ENCODE data around the gene PCK2.
"Not testable (repeated sequence)": the region's sequence is repeated elsewhere in the genome, so short reads cannot be mapped to it uniquely, and the experiment has no call there.

Gene PCK2

DNA sequence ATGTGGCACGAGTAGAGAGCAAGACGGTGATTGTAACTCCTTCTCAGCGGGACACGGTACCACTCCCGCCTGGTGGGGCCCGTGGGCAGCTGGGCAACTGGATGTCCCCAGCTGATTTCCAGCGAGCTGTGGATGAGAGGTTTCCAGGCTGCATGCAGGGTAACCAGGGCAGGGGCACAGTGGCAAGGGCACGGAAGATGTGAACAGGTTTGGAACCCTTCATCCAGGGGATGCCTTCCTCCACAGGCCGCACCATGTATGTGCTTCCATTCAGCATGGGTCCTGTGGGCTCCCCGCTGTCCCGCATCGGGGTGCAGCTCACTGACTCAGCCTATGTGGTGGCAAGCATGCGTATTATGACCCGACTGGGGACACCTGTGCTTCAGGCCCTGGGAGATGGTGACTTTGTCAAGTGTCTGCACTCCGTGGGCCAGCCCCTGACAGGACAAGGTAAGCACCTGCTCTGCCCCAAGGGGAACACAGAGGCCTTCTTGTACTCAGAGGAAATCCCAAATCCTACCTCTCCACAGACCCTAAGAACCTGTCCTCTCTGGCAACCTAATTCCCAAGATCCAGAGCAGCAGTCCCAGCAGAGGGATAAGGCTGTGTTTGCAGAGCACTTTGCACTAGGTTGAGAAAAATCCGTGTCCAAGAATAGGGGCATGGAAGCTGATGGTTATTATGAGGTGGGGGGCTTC, 4.3 kb downstream of the PCK2 start:
- DNase-seq, result no peak

DNA sequence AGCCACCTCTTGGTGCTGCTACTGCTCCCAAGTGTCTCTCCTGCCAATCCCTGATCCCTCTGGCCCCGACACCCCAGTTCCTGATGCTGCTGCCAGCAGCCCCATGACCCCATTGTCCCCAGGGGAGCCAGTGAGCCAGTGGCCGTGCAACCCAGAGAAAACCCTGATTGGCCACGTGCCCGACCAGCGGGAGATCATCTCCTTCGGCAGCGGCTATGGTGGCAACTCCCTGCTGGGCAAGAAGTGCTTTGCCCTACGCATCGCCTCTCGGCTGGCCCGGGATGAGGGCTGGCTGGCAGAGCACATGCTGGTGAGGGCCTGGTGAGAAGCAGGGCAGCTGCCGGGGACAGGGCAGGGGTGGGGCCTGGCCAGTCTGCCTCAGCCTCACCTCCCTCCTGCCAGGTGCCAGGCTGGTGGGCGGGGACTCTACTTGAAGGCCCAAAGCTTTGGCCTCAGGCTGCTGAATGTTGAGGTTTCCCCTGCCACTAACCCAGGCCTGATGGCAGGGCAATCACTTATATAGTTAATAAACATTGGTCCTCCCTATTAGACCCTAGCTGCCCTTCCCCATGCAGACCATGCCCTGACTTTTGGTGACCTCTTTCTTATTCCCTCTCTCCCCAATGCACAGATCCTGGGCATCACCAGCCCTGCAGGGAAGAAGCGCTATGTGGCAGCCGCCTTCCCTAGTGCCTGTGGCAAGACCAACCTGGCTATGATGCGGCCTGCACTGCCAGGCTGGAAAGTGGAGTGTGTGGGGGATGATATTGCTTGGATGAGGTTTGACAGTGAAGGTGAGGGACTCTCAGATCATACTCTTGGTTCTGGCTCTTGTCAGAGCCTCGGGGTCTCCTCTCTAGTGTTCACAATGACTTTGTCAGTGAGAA, 5.1 kb downstream of the PCK2 start:
- no peak for DNase-seq

DNA sequence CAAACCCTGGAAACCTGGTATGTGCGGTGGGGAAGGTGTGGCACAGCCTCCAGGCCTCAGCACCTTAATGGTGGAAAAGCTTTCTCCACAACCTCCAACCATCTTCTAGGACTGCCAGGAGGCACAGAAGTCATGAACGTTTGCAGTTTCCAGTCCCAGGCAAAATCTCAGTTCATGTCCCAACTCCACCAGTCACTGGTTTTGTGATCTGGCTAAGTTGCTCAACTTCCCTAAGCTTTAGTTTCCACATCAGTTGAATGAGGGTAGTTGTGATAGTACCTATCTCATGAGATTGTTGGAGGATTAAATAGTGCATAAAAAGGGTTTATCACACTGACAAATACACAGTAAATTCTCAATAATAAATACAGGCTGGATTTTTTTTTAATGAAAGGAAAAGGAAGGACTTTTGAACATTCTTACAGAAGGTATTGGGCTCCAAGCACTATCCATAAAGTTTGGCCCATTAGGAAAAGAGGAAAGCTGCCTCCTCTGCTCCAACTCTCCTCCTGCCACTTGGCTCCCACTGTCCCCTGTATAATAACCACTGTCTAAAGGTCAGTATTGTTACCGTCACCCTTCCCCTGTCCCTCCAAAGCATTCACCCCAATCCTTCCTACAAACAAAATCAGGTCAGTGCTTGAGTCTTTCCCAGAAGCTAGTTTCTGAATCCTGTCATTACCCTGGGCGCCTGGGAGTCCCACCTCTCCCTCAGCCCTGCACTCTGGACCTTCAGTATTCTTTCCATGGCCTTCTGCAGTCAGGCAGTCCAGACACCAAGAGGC, 6.3 kb downstream of the PCK2 start:
- peak; percentile 17 to 21 for DNase-seq

DNA sequence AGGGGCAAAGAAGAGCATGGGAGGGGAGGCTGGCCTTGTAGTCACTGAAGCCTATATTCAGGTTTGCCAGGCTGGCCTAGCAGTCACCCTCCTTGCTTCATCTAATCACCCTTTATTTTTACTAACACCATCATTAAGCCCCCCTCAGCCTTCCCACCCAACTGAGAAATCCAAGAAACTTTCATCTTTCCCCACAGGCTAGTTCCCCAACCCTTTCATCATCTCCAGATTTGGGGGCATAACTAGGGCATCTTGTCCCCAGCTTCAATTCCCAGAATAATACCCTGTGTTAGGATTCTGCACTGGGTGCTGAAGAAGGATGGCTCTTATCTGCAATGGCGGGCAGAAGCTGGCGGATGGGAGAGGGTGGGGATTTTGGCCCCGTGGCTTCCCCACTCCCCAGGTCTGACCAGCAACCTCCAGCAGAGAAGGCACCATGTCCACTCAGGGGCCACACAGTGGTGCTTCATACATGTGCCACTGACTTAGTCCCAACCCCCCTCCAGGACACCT, 6.9 kb downstream of the PCK2 start:
- DNase-seq, result no peak

- no peak for DNase-seq
Observed at GRCh38 chr14:24102357-24103048, 8.4 kb downstream of the PCK2 start.

- no peak for DNase-seq
Observed at GRCh38 chr14:24103451-24103850, 9.3 kb downstream of the PCK2 start.

DNA sequence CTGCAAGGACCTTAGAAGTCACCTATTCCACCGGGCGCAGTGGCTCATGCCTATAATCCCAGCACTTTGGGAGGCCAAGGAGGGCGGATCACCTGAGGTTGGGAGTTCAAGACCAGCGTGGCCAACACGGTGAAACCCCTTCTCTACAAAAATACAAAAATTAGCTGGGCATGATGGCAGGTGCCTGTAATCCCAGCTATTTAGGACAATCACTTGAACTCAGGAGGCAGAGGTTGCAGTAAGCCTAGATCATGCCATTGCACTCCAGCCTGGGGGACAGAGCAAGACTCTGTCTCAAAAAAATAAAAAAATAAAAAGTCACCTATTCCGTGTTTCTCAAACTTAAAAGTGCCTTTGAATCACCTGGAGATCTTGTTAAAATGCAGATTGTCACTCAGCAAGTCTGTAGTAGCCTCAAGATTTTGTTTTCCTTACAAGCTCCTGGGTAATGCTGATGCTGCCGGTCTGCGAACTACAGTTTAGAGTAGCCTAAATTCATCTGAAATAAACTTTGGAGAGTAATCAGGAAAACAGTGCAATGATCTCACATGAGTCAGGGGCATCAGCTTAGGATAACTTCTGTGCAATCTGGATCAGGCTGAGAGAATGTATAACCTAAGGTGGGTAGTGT, 11.6 kb downstream of the PCK2 start:
- DNase-seq, result not testable (repeated sequence)

- no peak for DNase-seq
Observed at GRCh38 chr14:24106672-24107271, 12.7 kb downstream of the PCK2 start.

- no peak for DNase-seq
Observed at GRCh38 chr14:24108336-24108874, 14.3 kb downstream of the PCK2 start.

- no peak for DNase-seq
Observed at GRCh38 chr14:24110060-24110459, 15.9 kb downstream of the PCK2 start.

GRCh38 chr14:24110523-24110922, 16.4 kb downstream of the PCK2 start:
- no peak for DNase-seq

DNA sequence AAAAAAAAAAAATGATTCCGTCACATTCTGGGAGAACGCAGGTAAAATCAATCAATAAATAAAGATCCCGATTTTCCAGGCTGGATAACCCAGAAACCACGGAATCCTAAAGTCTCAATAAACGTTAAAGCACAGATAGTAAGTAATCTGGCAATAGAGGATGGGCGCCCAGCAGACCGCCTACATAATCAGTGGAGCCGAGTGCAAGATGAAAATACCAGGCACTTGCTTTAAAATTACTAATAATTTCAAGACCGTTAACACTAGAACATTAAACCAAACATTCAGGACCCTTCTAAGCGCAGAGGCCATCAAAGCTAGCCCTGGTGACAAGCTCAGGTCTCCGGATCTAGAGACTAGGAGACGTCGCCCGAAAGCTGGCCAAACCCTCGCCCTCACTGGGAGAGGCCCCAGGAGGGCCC, 19.3 kb downstream of the PCK2 start:
- peak in 1 of 2 experiments; percentile 34 for DNase-seq

- DNase-seq, result peak; percentile 88 to 94
Observed at GRCh38 chr14:24113801-24114531, 19.9 kb downstream of the PCK2 start.

- DNase-seq, result peak; percentile 100
Observed at GRCh38 chr14:24114532-24115421, 20.7 kb downstream of the PCK2 start, which contains the start of the genes DCAF11 and NRL. Gene DCAF11, plus strand, starts transcription at chr14:24114777. Its CDS starts 818 bp downstream, at chr14:24115595. Gene NRL, minus strand, starts transcription at chr14:24114949. Its CDS starts 32,101 bp downstream, at chr14:24082848.

GRCh38 chr14:24115422-24116127, 21.5 kb downstream of the PCK2 start:
- DNase-seq, result no peak

- DNase-seq, result no peak
Observed at GRCh38 chr14:24116128-24116814, 22.2 kb downstream of the PCK2 start.

DNA sequence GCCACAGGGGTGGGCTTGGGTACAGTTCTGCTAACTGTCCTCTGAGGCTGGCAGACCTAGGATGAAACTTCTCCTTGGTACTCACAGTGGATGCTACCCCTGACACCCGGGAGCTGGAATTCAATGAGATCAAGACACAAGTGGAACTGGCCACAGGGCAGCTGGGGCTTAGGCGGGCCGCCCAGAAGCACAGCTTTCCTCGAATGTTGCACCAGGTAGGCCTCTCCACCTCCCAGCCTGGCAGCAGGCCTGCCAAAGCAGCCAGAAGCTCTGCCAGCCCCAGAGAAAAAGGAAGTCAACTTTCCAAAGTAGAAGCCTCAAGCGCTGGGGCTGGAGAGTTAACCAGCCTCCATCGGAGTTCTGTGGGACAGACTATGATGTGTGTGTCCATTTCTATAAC, 23.1 kb downstream of the PCK2 start:
- DNase-seq, result no peak

GRCh38 chr14:24119691-24120090, 25.6 kb downstream of the PCK2 start:
- no peak for DNase-seq
